ENCODE results near the gene USP20. TPM values are rescaled to one million over a fixed set of nuclear protein-coding genes. Genes with fewer than 3 reads are reported as not detected.

USP20 gene
- total and polyA plus RNA-seq, 4 donors: 8.2 to 19.8 (median 10.3) TPM

- H3K27me3 ChIP-seq (ENCODE audit: control insufficient read depth in 4 of 4, insufficient read depth in 4 of 4, low read length in 3 of 4): no peaks in the 10 kb centered on the region
- peaks cover 0 to 3% (median under 1%) of the 10 kb centered on the region in 4 donors for H3K36me3 ChIP-seq (ENCODE audit: control insufficient read depth in 4 of 4, insufficient read depth in 3 of 4, low read depth in 1 of 4, low read length in 3 of 4)
- no peak for DNase-seq (ENCODE audit: low spot score)
- no peak overlapping the region for H3K4me3 ChIP-seq (ENCODE audit: low read depth in 1 of 3, low read length in 3 of 3)
- H3K4me1 ChIP-seq (ENCODE audit: control insufficient read depth in 4 of 4, insufficient read depth in 4 of 4, low read length in 3 of 4): no peaks in the 10 kb centered on the region
- no peak overlapping the region for H3K9ac ChIP-seq (ENCODE audit: low read depth in 1 of 2, low read length in 2 of 2)
- H3K27ac ChIP-seq (ENCODE audit: low read depth in 1 of 2, low read length in 2 of 2): no peak overlapping the region
- no peaks in the 10 kb centered on the region for H3K9me3 ChIP-seq (ENCODE audit: control insufficient read depth in 4 of 4, low read length in 3 of 4)
- TF ChIP-seq EGR1 (IDR thresholded peaks at IDR 0.05; ENCODE audit: low read depth in 2 of 2): no peak
- no peak for TF ChIP-seq FOXA2 (IDR thresholded peaks at IDR 0.05)
- no peak for TF ChIP-seq JUND (IDR thresholded peaks at IDR 0.05)
- TF ChIP-seq NR2F2 (IDR thresholded peaks at IDR 0.05): no peak
- TF ChIP-seq HNF4A (conservative IDR thresholded peaks at IDR 0.05): no peak
- WGBS: 89% methylated on average over 15 of the region's 15 CpGs
Observed at GRCh38 chr9:129910628-129911567, 75.6 kb downstream of the USP20 start.

DNA sequence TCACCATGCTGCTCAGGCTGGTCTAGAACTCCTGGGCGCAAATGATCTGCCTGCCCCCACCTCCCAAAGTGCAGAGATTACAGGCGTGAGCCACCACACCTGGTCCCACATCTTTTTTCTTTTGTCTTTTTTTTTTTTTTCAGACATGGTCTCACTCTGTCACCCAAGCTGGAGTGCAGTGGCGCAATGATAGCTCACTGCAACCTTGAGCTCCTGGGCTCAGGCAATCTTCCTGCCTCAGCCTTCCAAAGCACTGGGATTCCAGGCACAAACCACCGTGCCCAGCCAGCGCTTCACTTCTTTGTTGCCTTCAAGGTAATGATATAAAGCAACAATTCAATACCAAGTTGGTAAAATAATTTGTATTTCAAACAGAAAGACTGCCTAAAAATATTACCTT is 78.8 kb downstream of the USP20 start:
- 99% methylated on average over 5 of the region's 5 CpGs for WGBS
- Histone ChIP-seq H3K27ac (ENCODE audit: low read depth in 1 of 2, low read length in 2 of 2) (no peak overlapping the region), H3K9me3 (ENCODE audit: control insufficient read depth in 4 of 4, low read length in 3 of 4) (no peaks in the 10 kb centered on the region), H3K36me3 (ENCODE audit: control insufficient read depth in 4 of 4, insufficient read depth in 3 of 4, low read depth in 1 of 4, low read length in 3 of 4) (no peaks in the 10 kb centered on the region), H3K4me3 (ENCODE audit: low read depth in 1 of 3, low read length in 3 of 3) (no peak overlapping the region), H3K9ac (ENCODE audit: low read depth in 1 of 2, low read length in 2 of 2) (no peak overlapping the region), H3K4me1 (ENCODE audit: control insufficient read depth in 4 of 4, insufficient read depth in 4 of 4, low read length in 3 of 4) (no peaks in the 10 kb centered on the region), H3K27me3 (ENCODE audit: control insufficient read depth in 4 of 4, insufficient read depth in 4 of 4, low read length in 3 of 4) (no peaks in the 10 kb centered on the region)
- DNase-seq (ENCODE audit: low spot score): no peak
- TF ChIP-seq RXRA (IDR thresholded peaks at IDR 0.05): no peak
- no peak for TF ChIP-seq CTCF (IDR thresholded peaks at IDR 0.05; ENCODE audit: low read depth, low read length, missing input control)
- no peak for TF ChIP-seq RAD21 (IDR thresholded peaks at IDR 0.05)
- no peak for TF ChIP-seq HNF4A (conservative IDR thresholded peaks at IDR 0.05)
- no peak for TF ChIP-seq HNF4G (IDR thresholded peaks at IDR 0.05)

DNA sequence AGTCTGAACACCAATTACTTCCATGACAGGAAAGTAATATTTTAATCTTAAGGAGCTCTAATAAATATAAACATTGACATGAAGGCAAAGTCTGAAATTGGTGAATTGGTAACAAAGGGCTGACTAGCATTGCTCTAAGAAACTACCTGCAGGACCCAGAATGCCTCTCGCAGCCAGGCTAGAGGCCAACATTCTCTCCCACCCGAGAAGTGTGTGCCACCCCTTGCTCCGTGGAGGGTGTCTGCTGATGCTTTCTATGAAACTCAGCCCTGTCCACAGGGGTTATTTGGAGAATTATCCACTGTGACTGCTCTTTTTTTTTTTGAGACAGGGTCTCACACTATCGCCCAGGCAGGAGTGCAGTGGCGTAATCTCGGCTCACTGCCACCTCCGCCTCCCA is 81.4 kb downstream of the USP20 start:
- no peaks in the 10 kb centered on the region for H3K9me3 ChIP-seq (ENCODE audit: control insufficient read depth in 4 of 4, low read length in 3 of 4)
- H3K27ac ChIP-seq (ENCODE audit: low read depth in 1 of 2, low read length in 2 of 2): no peak overlapping the region
- no peaks in the 10 kb centered on the region for H3K27me3 ChIP-seq (ENCODE audit: control insufficient read depth in 4 of 4, insufficient read depth in 4 of 4, low read length in 3 of 4)
- no peaks in the 10 kb centered on the region for H3K4me1 ChIP-seq (ENCODE audit: control insufficient read depth in 4 of 4, insufficient read depth in 4 of 4, low read length in 3 of 4)
- DNase-seq (ENCODE audit: low spot score): no peak
- no peak overlapping the region for H3K4me3 ChIP-seq (ENCODE audit: low read depth in 1 of 3, low read length in 3 of 3)
- peaks cover 0 to under 1% (median 0%) of the 10 kb centered on the region in 4 donors for H3K36me3 ChIP-seq (ENCODE audit: control insufficient read depth in 4 of 4, insufficient read depth in 3 of 4, low read depth in 1 of 4, low read length in 3 of 4)
- WGBS: 98% methylated on average over 7 of the region's 7 CpGs
- no peak overlapping the region for H3K9ac ChIP-seq (ENCODE audit: low read depth in 1 of 2, low read length in 2 of 2)
- TF ChIP-seq SP1 (IDR thresholded peaks at IDR 0.05) (no peak), YY1 (IDR thresholded peaks at IDR 0.05) (no peak), EGR1 (IDR thresholded peaks at IDR 0.05; ENCODE audit: low read depth in 2 of 2) (no peak), RAD21 (IDR thresholded peaks at IDR 0.05) (no peak), CTCF (IDR thresholded peaks at IDR 0.05; ENCODE audit: low read depth, low read length, missing input control) (no peak), TAF1 (conservative IDR thresholded peaks at IDR 0.05) (no peak), JUND (IDR thresholded peaks at IDR 0.05) (no peak), HNF4A (conservative IDR thresholded peaks at IDR 0.05) (no peak), RXRA (IDR thresholded peaks at IDR 0.05) (no peak), HNF4G (IDR thresholded peaks at IDR 0.05) (no peak), FOXA2 (IDR thresholded peaks at IDR 0.05) (no peak), FOXA1 (IDR thresholded peaks at IDR 0.05) (no peak)
- TF ChIP-seq, protein P1, sequence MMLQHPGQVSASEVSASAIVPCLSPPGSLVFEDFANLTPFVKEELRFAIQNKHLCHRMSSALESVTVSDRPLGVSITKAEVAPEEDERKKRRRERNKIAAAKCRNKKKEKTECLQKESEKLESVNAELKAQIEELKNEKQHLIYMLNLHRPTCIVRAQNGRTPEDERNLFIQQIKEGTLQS (IDR thresholded peaks at IDR 0.05): no peak
- TF ChIP-seq, protein P2, sequence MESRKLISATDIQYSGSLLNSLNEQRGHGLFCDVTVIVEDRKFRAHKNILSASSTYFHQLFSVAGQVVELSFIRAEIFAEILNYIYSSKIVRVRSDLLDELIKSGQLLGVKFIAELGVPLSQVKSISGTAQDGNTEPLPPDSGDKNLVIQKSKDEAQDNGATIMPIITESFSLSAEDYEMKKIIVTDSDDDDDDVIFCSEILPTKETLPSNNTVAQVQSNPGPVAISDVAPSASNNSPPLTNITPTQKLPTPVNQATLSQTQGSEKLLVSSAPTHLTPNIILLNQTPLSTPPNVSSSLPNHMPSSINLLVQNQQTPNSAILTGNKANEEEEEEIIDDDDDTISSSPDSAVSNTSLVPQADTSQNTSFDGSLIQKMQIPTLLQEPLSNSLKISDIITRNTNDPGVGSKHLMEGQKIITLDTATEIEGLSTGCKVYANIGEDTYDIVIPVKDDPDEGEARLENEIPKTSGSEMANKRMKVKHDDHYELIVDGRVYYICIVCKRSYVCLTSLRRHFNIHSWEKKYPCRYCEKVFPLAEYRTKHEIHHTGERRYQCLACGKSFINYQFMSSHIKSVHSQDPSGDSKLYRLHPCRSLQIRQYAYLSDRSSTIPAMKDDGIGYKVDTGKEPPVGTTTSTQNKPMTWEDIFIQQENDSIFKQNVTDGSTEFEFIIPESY (IDR thresholded peaks at IDR 0.05): no peak
- TF ChIP-seq, protein P3, sequence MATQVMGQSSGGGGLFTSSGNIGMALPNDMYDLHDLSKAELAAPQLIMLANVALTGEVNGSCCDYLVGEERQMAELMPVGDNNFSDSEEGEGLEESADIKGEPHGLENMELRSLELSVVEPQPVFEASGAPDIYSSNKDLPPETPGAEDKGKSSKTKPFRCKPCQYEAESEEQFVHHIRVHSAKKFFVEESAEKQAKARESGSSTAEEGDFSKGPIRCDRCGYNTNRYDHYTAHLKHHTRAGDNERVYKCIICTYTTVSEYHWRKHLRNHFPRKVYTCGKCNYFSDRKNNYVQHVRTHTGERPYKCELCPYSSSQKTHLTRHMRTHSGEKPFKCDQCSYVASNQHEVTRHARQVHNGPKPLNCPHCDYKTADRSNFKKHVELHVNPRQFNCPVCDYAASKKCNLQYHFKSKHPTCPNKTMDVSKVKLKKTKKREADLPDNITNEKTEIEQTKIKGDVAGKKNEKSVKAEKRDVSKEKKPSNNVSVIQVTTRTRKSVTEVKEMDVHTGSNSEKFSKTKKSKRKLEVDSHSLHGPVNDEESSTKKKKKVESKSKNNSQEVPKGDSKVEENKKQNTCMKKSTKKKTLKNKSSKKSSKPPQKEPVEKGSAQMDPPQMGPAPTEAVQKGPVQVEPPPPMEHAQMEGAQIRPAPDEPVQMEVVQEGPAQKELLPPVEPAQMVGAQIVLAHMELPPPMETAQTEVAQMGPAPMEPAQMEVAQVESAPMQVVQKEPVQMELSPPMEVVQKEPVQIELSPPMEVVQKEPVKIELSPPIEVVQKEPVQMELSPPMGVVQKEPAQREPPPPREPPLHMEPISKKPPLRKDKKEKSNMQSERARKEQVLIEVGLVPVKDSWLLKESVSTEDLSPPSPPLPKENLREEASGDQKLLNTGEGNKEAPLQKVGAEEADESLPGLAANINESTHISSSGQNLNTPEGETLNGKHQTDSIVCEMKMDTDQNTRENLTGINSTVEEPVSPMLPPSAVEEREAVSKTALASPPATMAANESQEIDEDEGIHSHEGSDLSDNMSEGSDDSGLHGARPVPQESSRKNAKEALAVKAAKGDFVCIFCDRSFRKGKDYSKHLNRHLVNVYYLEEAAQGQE (IDR thresholded peaks at IDR 0.05): no peak
